Measurements from ENCODE around the gene PDE3A. TPM values are rescaled to one million over a fixed set of nuclear protein-coding genes. Genes with fewer than 3 reads are reported as not detected.

Gene PDE3A
- total and polyA plus RNA-seq, 10 of the 15 experiments (the other 5 are each of a cell fraction or from before 2014, with no cell fraction given), result 0.01 to 2.6 (median 1.5) TPM

DNA sequence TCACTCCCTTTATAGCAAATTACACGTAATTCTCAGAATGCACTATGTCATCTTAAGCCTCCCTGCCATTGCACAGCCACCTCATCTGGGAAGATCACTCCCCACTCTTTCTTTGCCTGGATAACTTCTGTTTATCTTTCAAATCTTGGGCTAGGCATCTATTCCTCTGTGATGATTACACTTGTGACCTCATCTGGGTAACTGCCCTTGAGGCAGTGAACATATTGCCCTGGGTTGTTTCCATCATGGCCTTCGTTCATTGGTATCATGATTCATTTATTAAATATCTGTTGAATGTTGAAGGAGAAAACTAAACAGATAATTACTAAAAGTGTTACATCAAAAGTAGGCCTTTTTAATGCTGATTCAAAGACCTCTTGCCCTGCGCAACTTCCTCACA, 26.2 kb upstream of the PDE3A start:
- DNase-seq (ENCODE audit: low read depth, low spot score) (no peak), FAIRE-seq (no peak), ATAC-seq (no peak)
- no peaks in the 10 kb centered on the region for H3K9me3 ChIP-seq (replicated peaks; ENCODE audit: control insufficient read depth, insufficient read depth, low read length)
- no TSS peak for BruUV-seq (replicated peaks)
- H3K79me2 ChIP-seq (ENCODE audit: control insufficient read depth, insufficient read depth, low read length), result no peaks in the 10 kb centered on the region
- ChIA-PET RAD21 (ENCODE audit: unreplicated experiment) (no interaction called here), SMC1A (ENCODE audit: uncharacterized antibody, unreplicated experiment) (no interaction called here), POLR2A (no interaction called here), CTCF (no interaction called here)
- no peaks in the 10 kb centered on the region for H3K4me1 ChIP-seq (ENCODE audit: control insufficient read depth, insufficient read depth, low read length)
- no peak overlapping the region for H3K27ac ChIP-seq (ENCODE audit: control insufficient read depth, insufficient read depth)
- H4K20me1 ChIP-seq (ENCODE audit: control insufficient read depth, insufficient read depth), result no peaks in the 10 kb centered on the region
- in situ Hi-C loops (cut with MboI) (no loop called here), intact Hi-C loops (cut with micrococcal nuclease; ENCODE audit: unreplicated experiment) (no loop called here)
- WGBS (ENCODE audit: insufficient coverage, insufficient replicate concordance, low lambda C conversion rate, missing lambda C conversion rate), result 0% methylated on average over 3 of the region's 3 CpGs
- H2AFZ ChIP-seq (ENCODE audit: control insufficient read depth, low read depth, low read length), result no peak overlapping the region
- no peaks in the 10 kb centered on the region for H3K27me3 ChIP-seq (replicated peaks in 1 of 2; ENCODE audit: control insufficient read depth in 2 of 2, insufficient read depth in 2 of 2, low read length in 1 of 2)
- H3K4me2 ChIP-seq (ENCODE audit: control insufficient read depth, insufficient read depth), result no peak overlapping the region
- no peak overlapping the region for H3K9ac ChIP-seq (ENCODE audit: control insufficient read depth, insufficient read depth, low read length)
- no peak overlapping the region for H3K4me3 ChIP-seq
- TF ChIP-seq, protein P1, sequence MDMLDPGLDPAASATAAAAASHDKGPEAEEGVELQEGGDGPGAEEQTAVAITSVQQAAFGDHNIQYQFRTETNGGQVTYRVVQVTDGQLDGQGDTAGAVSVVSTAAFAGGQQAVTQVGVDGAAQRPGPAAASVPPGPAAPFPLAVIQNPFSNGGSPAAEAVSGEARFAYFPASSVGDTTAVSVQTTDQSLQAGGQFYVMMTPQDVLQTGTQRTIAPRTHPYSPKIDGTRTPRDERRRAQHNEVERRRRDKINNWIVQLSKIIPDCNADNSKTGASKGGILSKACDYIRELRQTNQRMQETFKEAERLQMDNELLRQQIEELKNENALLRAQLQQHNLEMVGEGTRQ (IDR thresholded peaks at IDR 0.05; ENCODE audit: borderline replicate concordance, low read depth, low read length), result no peak
- no peak for TF ChIP-seq RELA (IDR thresholded peaks at IDR 0.05; ENCODE audit: borderline replicate concordance, partially characterized antibody)
- no peak for TF ChIP-seq RAD51 (IDR thresholded peaks at IDR 0.05)
- TF ChIP-seq ZBED1 (IDR thresholded peaks at IDR 0.05; ENCODE audit: borderline replicate concordance), result no peak
- no peak for TF ChIP-seq RAD21 (IDR thresholded peaks at IDR 0.05; ENCODE audit: insufficient read depth, low read depth, low read length)
- no peak for TF ChIP-seq WRNIP1 (IDR thresholded peaks at IDR 0.05; ENCODE audit: borderline replicate concordance, low read depth, low read length)
- TF ChIP-seq MTA3 (IDR thresholded peaks at IDR 0.05; ENCODE audit: borderline replicate concordance, low read length), result no peak
- TF ChIP-seq EZH2 (IDR thresholded peaks at IDR 0.05; ENCODE audit: borderline replicate concordance, control insufficient read depth, low read depth, low read length), result no peak
- no peak for TF ChIP-seq STAT1 (conservative IDR thresholded peaks at IDR 0.05)
- TF ChIP-seq CHD4 (IDR thresholded peaks at IDR 0.05), result no peak
- H3K36me3 ChIP-seq (ENCODE audit: control insufficient read depth in 2 of 2, insufficient read depth in 2 of 2, low read length in 1 of 2), result no peaks in the 10 kb centered on the region
